ENCODE results near the gene IKZF1.

Gene IKZF1

GRCh38 chr7:50330254-50330653 lies 25.7 kb downstream of the IKZF1 start:
- peaks cover 0 to 99% (median 53%) of the 10 kb centered on the region in 11 experiments; a peak in 18 of 22 replicates for H4K20me1 ChIP-seq

GRCh38 chr7:50330696-50331095 lies 26.2 kb downstream of the IKZF1 start:
- peak overlapping the region in 3 of 11 experiments; percentile 7 to 47 (median 16); a peak in 6 of 22 replicates for H3K9ac ChIP-seq
- peaks cover 41 to 85% (median 71%) of the 10 kb centered on the region in 11 experiments for H3K36me3 ChIP-seq
- H3K4me2 ChIP-seq, result peak overlapping the region; percentile 67 to 96 (median 85)
- peaks cover 0 to 99% (median 58%) of the 10 kb centered on the region in 11 experiments; a peak in 18 of 22 replicates for H4K20me1 ChIP-seq
- H3K9me3 ChIP-seq (replicated peaks in 1 of 11), result 0 out of 22 replicates have a peak, but pooled peaks cover 0 to 2% (median 0%) of the 10 kb centered on the region in 11 experiments
- peaks cover 74 to 99% (median 85%) of the 10 kb centered on the region in 10 experiments for H3K4me1 ChIP-seq
- H3K27ac ChIP-seq, result peak overlapping the region in 9 of 11 experiments; percentile 14 to 68 (median 43); a peak in 16 of 22 replicates
- no peaks in the 10 kb centered on the region for H3K27me3 ChIP-seq
- no peak for TF ChIP-seq Cebpa-rat (IDR thresholded peaks at IDR 0.05)
- peak overlapping the region in 1 of 10 experiments; percentile 1; a peak in 1 of 20 replicates for H3K4me3 ChIP-seq

More at GRCh38 chr7:50330254-50330653, 25.7 kb downstream of the IKZF1 start:
- peaks cover 70 to 98% (median 81%) of the 10 kb centered on the region in 10 experiments for H3K4me1 ChIP-seq
- peak overlapping the region; percentile 11 to 68 (median 41); a peak in 17 of 22 replicates for H3K27ac ChIP-seq
- peak overlapping the region in 1 of 10 experiments; percentile 1; a peak in 1 of 20 replicates for H3K4me3 ChIP-seq
- peak overlapping the region in 4 of 11 experiments; percentile 5 to 47 (median 11); a peak in 6 of 22 replicates for H3K9ac ChIP-seq
- H3K36me3 ChIP-seq, result peaks cover 45 to 85% (median 72%) of the 10 kb centered on the region in 11 experiments
- no peaks in the 10 kb centered on the region for H3K27me3 ChIP-seq
- H3K9me3 ChIP-seq (replicated peaks in 1 of 11), result 0 out of 22 replicates have a peak, but pooled peaks cover 0 to 2% (median 0%) of the 10 kb centered on the region in 11 experiments
- H3K4me2 ChIP-seq, result peak overlapping the region; percentile 67 to 96 (median 85)
- TF ChIP-seq Cebpa-rat (IDR thresholded peaks at IDR 0.05), result no peak

GRCh38 chr7:50331564-50332208 lies 27.2 kb downstream of the IKZF1 start:
- no peak for TF ChIP-seq Cebpa-rat (IDR thresholded peaks at IDR 0.05)
- H3K4me2 ChIP-seq, result peak overlapping the region; percentile 67 to 96 (median 85)
- 0 out of 22 replicates have a peak, but pooled peaks cover 0 to 2% (median 0%) of the 10 kb centered on the region in 11 experiments for H3K9me3 ChIP-seq (replicated peaks in 1 of 11)
- peak overlapping the region in 9 of 11 experiments; percentile 6 to 55 (median 20); a peak in 11 of 22 replicates for H3K9ac ChIP-seq
- H3K27ac ChIP-seq, result peak overlapping the region in 10 of 11 experiments; percentile 15 to 68 (median 52); a peak in 17 of 22 replicates
- H3K4me1 ChIP-seq, result peaks cover 84 to 99% (median 94%) of the 10 kb centered on the region in 10 experiments
- peak overlapping the region in 1 of 10 experiments; percentile 3; a peak in 1 of 20 replicates for H3K4me3 ChIP-seq
- H4K20me1 ChIP-seq, result peaks cover 0 to 99% (median 60%) of the 10 kb centered on the region in 11 experiments; a peak in 18 of 22 replicates
- no peaks in the 10 kb centered on the region for H3K27me3 ChIP-seq
- H3K36me3 ChIP-seq, result peaks cover 31 to 81% (median 63%) of the 10 kb centered on the region in 11 experiments

- TF ChIP-seq Cebpa-rat (IDR thresholded peaks at IDR 0.05), result no peak
- H4K20me1 ChIP-seq, result peaks cover 0 to 99% (median 64%) of the 10 kb centered on the region in 11 experiments; a peak in 18 of 22 replicates
- H3K4me2 ChIP-seq, result peak overlapping the region; percentile 67 to 96 (median 85)
- peaks cover 22 to 81% (median 55%) of the 10 kb centered on the region in 11 experiments for H3K36me3 ChIP-seq
- H3K9me3 ChIP-seq (replicated peaks in 1 of 11), result 0 out of 22 replicates have a peak, but pooled peaks cover 0 to 2% (median 0%) of the 10 kb centered on the region in 11 experiments
- peak overlapping the region in 9 of 11 experiments; percentile 11 to 55 (median 23); a peak in 11 of 22 replicates for H3K9ac ChIP-seq
- H3K27me3 ChIP-seq, result no peaks in the 10 kb centered on the region
- H3K27ac ChIP-seq, result peak overlapping the region in 10 of 11 experiments; percentile 15 to 68 (median 52); a peak in 17 of 22 replicates
- peak overlapping the region in 1 of 10 experiments; percentile 4; a peak in 2 of 20 replicates for H3K4me3 ChIP-seq
- H3K4me1 ChIP-seq, result peaks cover 91 to 100% (median 99%) of the 10 kb centered on the region in 10 experiments
These were observed 28.0 kb downstream of the IKZF1 start for GRCh38 chr7:50332241-50333165.

- Histone ChIP-seq H3K9ac (peak overlapping the region in 9 of 11 experiments; percentile 9 to 53 (median 23); a peak in 10 of 22 replicates), H4K20me1 (peaks cover 0 to 99% (median 66%) of the 10 kb centered on the region in 11 experiments; a peak in 18 of 22 replicates), H3K9me3 (replicated peaks in 1 of 11) (no peaks in the 10 kb centered on the region), H3K36me3 (peaks cover 15 to 77% (median 48%) of the 10 kb centered on the region in 11 experiments), H3K4me2 (peak overlapping the region; percentile 67 to 96 (median 85)), H3K27ac (peak overlapping the region in 9 of 11 experiments; percentile 15 to 68 (median 52); a peak in 14 of 22 replicates), H3K4me3 (peak overlapping the region in 1 of 10 experiments; percentile 9; a peak in 2 of 20 replicates), H3K4me1 (peaks cover 93 to 100% (median 100%) of the 10 kb centered on the region in 10 experiments), H3K27me3 (no peaks in the 10 kb centered on the region)
- TF ChIP-seq Cebpa-rat (IDR thresholded peaks at IDR 0.05), result no peak
These were observed 28.7 kb downstream of the IKZF1 start for GRCh38 chr7:50333221-50333651.

DNA sequence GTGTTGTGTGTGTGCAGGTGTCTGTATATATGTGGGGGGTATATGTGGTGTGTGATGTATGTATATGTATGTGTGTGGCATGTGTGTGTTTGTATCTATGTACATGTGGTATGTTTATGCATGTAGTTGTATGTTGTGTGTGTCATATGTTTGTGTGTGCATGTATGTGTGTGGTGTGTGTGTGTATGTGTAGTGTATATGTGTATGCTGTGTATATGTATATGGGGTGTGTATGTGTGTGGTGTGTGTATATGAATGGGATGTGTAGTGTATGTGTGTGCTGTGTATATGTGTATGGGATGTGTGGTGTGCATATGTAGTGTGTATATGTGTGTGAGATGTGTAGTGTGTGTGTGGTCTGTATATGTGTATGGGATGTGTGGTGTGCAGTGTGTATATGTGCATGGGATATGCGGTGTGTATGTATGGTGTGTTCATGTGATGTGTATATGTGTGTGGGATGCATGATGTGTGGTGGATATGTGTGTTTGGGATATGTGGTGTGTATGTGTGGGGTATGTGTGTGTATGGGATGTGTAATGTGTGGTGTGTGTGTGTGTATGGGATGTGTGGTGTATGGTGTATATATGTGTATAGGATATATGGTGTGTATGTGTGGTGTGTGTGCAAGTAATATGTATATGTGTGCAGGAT lies 30.0 kb downstream of the IKZF1 start:
- TF ChIP-seq Cebpa-rat (IDR thresholded peaks at IDR 0.05), result no peak
- Histone ChIP-seq H3K9me3 (replicated peaks in 1 of 11) (no peaks in the 10 kb centered on the region), H4K20me1 (peaks cover 0 to 100% (median 75%) of the 10 kb centered on the region in 11 experiments; a peak in 18 of 22 replicates), H3K4me2 (peak overlapping the region; percentile 67 to 96 (median 90)), H3K27ac (peak overlapping the region in 3 of 11 experiments; percentile 55 to 70 (median 58); a peak in 4 of 22 replicates), H3K4me3 (no peak overlapping the region), H3K27me3 (no peaks in the 10 kb centered on the region), H3K9ac (no peak overlapping the region), H3K4me1 (peaks cover 99 to 100% (median 100%) of the 10 kb centered on the region in 10 experiments), H3K36me3 (peaks cover 5 to 68% (median 36%) of the 10 kb centered on the region in 11 experiments; a peak in 17 of 22 replicates)

DNA sequence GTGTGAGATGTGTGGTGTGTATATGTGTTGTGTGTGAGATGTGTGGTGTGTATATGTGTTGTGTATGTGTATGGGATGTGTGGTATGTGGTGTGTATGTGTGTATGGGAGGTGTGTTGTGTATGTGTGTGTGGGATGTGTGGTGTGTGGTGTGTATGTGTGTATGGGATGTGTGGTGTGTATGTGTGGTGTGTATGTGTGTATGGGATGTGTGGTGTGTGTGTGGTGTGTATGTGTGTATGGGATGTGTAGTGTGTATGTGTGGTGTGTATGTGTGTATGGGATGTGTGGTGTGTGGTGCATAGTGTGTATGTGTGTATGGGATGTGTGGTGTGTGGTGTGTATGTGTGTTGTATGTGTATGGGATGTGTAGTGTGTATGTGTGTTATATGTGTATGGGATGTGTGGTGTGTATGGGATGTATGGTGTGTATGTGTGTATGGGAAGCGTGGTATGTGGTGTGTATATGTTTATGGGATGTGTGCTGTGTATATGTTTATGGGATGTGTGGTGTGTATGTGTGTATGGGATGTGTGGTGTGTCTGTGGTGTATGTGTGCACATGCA lies 30.8 kb downstream of the IKZF1 start:
- H3K9ac ChIP-seq, result peak overlapping the region in 4 of 11 experiments; percentile 49 to 63 (median 59); a peak in 8 of 22 replicates
- H3K36me3 ChIP-seq, result peaks cover 0 to 66% (median 27%) of the 10 kb centered on the region in 11 experiments; a peak in 14 of 22 replicates
- peak overlapping the region in 1 of 10 experiments; percentile 10; a peak in 2 of 20 replicates for H3K4me3 ChIP-seq
- TF ChIP-seq Cebpa-rat (IDR thresholded peaks at IDR 0.05), result no peak
- H3K27ac ChIP-seq, result peak overlapping the region in 9 of 11 experiments; percentile 2 to 70 (median 51); a peak in 16 of 22 replicates
- peaks cover 0 to 100% (median 76%) of the 10 kb centered on the region in 11 experiments; a peak in 18 of 22 replicates for H4K20me1 ChIP-seq
- H3K9me3 ChIP-seq (replicated peaks in 1 of 11), result no peaks in the 10 kb centered on the region
- peak overlapping the region; percentile 67 to 96 (median 90) for H3K4me2 ChIP-seq
- H3K4me1 ChIP-seq, result peaks cover 99 to 100% (median 100%) of the 10 kb centered on the region in 10 experiments
- no peaks in the 10 kb centered on the region for H3K27me3 ChIP-seq
